ENCODE data around the gene TBC1D5. TPM values are rescaled to one million over a fixed set of nuclear protein-coding genes. Genes with fewer than 3 reads are reported as not detected.

Gene TBC1D5
- total RNA-seq, 3 donors from 2014 or later = 70.1 to 109 (median 90.1) TPM

DNA sequence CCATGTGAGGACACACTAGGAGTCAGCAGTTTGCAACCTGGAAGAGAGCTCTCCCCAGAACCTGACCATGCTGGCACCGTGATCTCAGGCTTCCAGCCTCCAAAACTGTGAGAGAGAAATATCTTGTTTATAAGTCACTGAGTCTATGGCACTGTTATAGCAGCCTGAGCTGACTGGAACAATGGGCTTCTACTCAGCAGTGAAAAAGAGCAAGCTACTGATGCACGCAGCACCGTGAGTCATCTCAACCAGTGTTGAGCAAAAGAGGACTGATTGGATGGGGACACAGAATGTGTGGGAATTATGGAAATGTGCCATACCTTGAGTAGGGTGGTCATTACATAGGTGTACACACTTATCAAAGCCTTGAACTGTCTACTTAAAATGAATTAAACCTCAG lies 627.2 kb downstream of the TBC1D5 start:
- Histone ChIP-seq H3K4me1 (no peaks in the 10 kb centered on the region), H3K27me3 (no peaks in the 10 kb centered on the region), H3K27ac (no peak overlapping the region), H3K9me3 (no peaks in the 10 kb centered on the region), H3K4me3 (no peak overlapping the region), H3K36me3 (no peaks in the 10 kb centered on the region)
- intact Hi-C loops (cut with DNase I; ENCODE audit: low total_unique reads) = no loop called here
- no peak for DNase-seq (ENCODE audit: low spot score in 2 of 2)
- TF ChIP-seq POLR2A (IDR thresholded peaks at IDR 0.05) (no peak), POLR2AphosphoS5 (IDR thresholded peaks at IDR 0.05) (no peak)
- TF ChIP-seq, protein P1, sequence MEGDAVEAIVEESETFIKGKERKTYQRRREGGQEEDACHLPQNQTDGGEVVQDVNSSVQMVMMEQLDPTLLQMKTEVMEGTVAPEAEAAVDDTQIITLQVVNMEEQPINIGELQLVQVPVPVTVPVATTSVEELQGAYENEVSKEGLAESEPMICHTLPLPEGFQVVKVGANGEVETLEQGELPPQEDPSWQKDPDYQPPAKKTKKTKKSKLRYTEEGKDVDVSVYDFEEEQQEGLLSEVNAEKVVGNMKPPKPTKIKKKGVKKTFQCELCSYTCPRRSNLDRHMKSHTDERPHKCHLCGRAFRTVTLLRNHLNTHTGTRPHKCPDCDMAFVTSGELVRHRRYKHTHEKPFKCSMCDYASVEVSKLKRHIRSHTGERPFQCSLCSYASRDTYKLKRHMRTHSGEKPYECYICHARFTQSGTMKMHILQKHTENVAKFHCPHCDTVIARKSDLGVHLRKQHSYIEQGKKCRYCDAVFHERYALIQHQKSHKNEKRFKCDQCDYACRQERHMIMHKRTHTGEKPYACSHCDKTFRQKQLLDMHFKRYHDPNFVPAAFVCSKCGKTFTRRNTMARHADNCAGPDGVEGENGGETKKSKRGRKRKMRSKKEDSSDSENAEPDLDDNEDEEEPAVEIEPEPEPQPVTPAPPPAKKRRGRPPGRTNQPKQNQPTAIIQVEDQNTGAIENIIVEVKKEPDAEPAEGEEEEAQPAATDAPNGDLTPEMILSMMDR (IDR thresholded peaks at IDR 0.05) = no peak

DNA sequence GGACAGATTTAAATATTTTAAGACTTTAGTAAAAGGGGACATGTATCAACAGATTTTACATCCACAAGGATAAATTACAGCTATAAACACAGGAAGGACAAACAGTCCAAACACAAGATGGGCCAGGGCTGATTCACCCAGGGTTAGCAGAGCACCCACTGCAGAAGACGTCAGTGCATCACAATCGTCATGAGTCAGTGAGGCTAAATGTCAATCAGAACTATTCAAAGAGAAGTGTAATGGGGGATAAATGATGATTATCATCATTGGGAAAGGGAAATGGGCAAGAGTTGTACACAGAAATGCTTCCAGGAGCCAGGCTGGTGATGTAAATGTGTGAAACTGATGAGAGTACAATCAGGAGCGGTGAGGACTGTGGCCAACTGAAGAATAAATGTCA lies 630.8 kb downstream of the TBC1D5 start:
- Histone ChIP-seq H3K9me3 (no peaks in the 10 kb centered on the region), H3K36me3 (no peaks in the 10 kb centered on the region), H3K4me1 (no peaks in the 10 kb centered on the region), H3K27me3 (no peaks in the 10 kb centered on the region), H3K27ac (no peak overlapping the region), H3K4me3 (no peak overlapping the region)
- intact Hi-C loops (cut with DNase I; ENCODE audit: low total_unique reads) = no loop called here
- no peak for DNase-seq (ENCODE audit: low spot score in 2 of 2)
- TF ChIP-seq, protein P1 (IDR thresholded peaks at IDR 0.05) = no peak
- TF ChIP-seq POLR2A (IDR thresholded peaks at IDR 0.05) = no peak
- no peak for TF ChIP-seq POLR2AphosphoS5 (IDR thresholded peaks at IDR 0.05)

DNA sequence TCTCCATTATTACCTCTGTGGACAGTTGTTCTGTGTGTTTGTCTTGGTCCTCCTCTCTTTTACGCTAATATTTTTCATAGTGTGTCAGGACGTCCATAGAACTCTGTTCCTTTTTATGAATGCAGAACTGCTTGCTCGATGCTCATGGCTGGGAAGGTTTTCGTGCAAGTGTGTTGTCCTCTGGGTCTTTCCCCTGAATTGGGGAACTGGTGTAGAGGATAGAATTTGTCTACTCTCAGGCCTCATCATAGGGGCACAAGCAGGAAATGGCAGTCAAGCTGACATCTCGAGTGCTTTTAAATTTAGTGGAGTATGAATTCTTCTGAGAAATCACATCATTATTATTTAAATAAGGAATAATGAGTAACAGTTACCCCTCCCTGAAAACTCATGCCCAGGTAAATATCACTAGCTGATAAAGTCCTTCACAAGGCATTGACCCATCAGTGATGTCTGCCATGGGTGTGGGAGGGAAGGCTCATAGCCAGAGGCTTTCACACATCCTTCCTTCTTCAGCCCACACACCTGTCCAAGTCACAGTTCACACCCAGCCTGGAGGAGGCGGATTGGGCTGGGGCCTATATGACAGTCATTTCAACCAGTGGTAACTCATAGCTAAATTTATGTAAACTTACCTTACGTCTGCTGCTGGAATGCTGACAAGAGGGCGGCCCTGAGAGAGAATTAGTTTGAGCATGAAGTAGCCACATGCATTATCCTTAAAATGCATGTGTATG lies 631.6 kb downstream of the TBC1D5 start:
- Histone ChIP-seq H3K36me3 (no peaks in the 10 kb centered on the region), H3K4me1 (no peaks in the 10 kb centered on the region), H3K4me3 (no peak overlapping the region), H3K27ac (no peak overlapping the region), H3K9me3 (no peaks in the 10 kb centered on the region), H3K27me3 (no peaks in the 10 kb centered on the region)
- TF ChIP-seq, protein P1 (IDR thresholded peaks at IDR 0.05) = no peak
- DNase-seq (ENCODE audit: low spot score in 2 of 2) = no peak
- intact Hi-C loops (cut with DNase I; ENCODE audit: low total_unique reads) = no loop called here

Data from breast epithelium (tissue), 4 donors.